GM19025 (cell line): ENCODE results near the gene SLC31A2.

Source experiments
- ATAC-seq: cut with Tn5 transposase; IDR thresholded peaks from one replicate; pipeline ENCODE4 v1.9.1; 2021; ENCODE audit warnings: mild to moderate bottlenecking, low read depth, moderate library complexity; ENCODE audit not compliant: unreplicated experiment

The SLC31A2 gene

GRCh38 chr9:113184539-113184938, 33.7 kb downstream of the SLC31A2 start:
- ATAC-seq, result no peak

GRCh38 chr9:113185271-113185670, 34.5 kb downstream of the SLC31A2 start:
- no peak for ATAC-seq

DNA sequence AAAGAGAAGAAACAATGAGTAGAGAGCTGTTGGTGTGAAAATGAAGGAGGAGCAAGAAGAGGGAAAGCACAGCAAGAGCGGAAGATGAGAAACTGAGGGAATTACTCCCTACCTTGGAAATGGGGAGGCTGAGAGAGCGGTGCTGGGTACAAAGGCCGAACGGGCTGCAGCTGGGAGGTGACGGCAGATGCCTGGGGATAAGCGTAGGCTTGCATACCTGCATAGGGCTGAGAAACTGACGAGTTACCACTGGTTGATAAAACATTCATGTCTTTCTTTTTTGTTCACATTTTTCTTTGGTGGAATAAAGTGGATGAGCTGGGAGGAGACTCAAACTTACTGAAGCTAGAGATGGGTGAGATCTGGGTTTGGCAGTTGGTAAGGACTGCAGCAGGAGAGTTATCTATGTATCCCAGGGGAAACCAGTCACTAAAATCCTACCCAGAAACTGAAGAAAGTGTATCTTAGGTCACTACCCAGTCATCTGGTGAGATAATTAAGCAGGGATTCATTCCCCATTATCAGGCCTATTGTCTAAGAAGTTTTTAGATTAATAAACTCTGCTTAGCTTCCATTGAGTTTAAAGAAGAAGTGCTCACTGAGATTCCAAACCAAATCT, 35.4 kb downstream of the SLC31A2 start:
- no peak for ATAC-seq

DNA sequence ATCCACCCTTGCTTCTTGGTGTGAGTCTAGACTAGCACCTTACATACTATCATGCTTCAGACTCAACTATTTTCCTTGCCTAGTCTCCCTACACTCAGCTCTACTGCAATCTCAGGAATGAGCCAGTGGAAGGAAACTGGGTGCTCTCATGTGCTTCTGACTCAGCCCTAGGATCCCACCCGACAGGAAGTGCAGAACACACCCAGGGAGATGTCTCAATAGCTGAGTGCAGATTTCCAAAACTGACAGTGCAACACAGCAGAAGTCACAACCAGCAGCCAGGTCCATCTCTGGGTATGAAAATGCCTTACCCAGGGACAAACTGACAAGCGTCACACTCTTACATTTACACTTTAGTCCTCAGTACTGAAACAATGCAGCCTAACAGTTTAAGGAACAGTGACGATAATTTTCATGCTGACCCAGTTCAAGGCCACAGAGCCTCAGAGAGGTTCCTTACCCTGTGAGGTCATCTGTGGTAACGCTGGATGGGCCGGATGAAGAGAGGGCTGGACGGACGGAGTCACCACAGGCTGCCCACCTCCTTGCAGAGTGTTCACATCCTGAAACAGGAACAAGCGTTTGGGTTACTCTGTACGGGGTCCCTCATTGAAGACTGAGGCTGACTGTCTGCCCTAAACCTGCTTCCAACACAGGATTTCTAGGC, 37.3 kb downstream of the SLC31A2 start:
- ATAC-seq, result no peak

GRCh38 chr9:113192455-113192854, 41.6 kb downstream of the SLC31A2 start:
- ATAC-seq, result no peak

DNA sequence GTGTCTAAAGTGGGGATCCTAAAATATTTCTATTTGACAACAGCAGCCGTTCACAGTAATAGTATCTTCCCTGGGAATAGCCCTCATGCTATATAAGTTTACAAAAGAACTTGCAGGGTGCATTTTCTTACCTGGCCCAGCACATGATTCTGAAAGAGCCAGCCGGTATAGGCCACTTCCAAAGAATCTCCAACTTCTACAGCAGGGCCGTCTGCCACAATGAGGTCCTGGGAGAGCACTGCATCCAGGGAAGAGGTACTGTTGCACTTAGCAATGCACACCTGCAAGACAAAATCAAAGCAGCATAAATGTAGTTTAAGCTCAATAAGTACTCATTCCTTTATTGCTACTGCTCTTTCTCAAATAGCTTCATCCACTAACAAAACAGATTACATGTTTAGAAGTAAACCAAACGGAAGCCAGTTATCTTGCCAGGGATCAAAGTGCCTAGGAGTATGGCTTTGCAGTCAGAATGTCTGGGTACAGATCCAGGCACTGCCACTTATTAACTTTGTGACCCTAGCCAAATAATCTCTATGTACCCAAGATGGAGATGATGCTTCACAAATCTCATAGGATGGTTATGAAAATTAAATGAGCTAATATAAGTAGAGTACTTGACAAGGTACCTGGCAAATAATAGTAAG, 49.0 kb downstream of the SLC31A2 start:
- no peak for ATAC-seq

GRCh38 chr9:113205432-113205831, 54.6 kb downstream of the SLC31A2 start:
- no peak for ATAC-seq

DNA sequence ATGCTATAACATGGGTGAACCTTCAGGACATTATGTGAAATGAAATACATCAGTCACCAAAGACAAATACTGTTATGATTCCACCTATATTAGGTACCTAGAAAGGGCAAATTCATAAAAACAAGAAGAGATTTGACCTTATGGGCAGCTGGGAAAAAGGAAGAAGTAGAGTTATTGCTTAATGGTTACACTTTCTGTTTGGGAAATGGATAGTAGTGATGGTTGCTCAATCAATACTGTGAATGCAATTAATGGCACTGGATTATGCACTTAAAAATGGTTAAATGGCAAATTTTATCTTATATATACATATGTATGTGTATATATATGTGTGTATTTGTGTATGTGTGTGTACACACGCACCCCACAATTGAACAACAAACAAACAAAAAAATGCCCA, 55.1 kb downstream of the SLC31A2 start:
- ATAC-seq, result no peak

DNA sequence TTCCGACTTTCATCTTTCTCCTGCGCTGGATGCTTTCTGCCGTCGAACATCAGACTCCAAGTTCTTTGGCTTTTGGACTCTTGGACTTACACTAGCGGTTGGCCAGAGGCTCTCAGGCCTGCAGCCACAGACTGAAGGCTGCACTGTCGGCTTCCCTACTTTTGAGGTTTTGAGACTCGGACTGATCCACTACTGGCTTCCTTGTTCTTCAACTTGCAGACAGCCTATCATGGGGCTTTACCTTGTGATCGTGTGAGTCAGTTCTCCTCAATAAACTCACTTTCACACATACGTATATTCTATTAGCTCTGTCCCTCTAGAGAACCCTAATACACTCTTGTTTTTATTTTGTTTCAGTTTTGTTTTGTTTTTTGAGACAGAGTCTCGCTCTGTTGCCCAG, 60.0 kb downstream of the SLC31A2 start:
- no peak for ATAC-seq
